ENCODE measurements around the gene ENTPD1. TPM values are rescaled to one million over a fixed set of nuclear protein-coding genes. Genes with fewer than 3 reads are reported as not detected.
"Not testable (repeated sequence)": the region's sequence is repeated elsewhere in the genome, so short reads cannot be mapped to it uniquely, and the experiment has no call there.

ENTPD1 gene
- total and polyA plus RNA-seq, 2 donors (not counting 1 experiment from before 2014, with no cell fraction given) = 0.47 to 3.3 TPM

DNA sequence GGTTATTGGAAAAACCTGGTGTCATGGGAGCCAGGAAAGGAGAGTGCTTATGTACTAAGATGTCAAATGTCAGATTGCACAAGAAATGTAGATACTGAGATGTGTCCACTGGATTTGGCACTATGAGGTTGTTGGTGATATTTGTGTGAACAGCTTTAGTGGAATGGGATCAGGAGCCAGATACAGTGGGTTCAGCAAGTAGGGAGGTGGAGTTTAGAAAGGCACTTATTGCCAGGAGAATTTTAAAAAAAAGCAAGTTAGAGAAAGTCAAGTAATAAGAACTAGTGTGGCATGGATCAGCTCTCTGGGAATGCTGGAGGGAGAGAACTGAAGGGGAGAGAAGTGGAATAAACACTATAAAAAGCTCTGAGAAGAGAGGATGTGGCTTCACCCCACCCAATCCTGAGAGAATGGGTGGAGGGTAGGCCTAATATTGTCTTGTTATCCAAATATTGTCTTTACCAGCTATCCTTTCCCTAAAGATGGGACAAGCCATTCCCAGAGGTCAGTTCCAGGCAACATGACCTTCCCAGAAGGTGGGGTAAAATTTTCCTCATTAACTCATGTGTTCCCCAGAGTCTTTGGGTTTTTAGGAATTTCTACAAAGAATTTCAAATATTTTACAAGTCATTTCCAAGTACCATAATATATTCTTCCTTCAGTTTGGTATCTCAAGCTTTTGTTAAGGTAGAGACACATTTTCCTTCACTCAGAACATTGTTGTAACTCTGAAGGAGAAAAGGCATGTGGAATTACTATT is 42.3 kb downstream of the ENTPD1 start:
- H3K9me3 ChIP-seq (ENCODE audit: control insufficient read depth, insufficient read depth, low read depth, low read length) = no peaks in the 10 kb centered on the region
- no peak overlapping the region for H3K4me3 ChIP-seq (replicated peaks in 1 of 4; ENCODE audit: control extremely low read depth in 1 of 4, insufficient read depth in 1 of 4, low read depth in 3 of 4, low read length in 4 of 4)
- H3K79me2 ChIP-seq (ENCODE audit: control insufficient read depth, insufficient read depth, low read length) = no peaks in the 10 kb centered on the region
- H2AFZ ChIP-seq (ENCODE audit: low read length) = no peak overlapping the region
- H3K27me3 ChIP-seq (ENCODE audit: control insufficient read depth, insufficient read depth, low read length) = no peaks in the 10 kb centered on the region
- no peak overlapping the region for H3K9ac ChIP-seq (ENCODE audit: insufficient read depth, low read length)
- no peak overlapping the region for H3K4me2 ChIP-seq (ENCODE audit: extremely low read depth, insufficient read depth, low read length)
- H3K36me3 ChIP-seq (ENCODE audit: control insufficient read depth, insufficient read depth, low read length) = no peaks in the 10 kb centered on the region
- H3K4me1 ChIP-seq (ENCODE audit: control insufficient read depth, extremely low read depth, insufficient read depth, low read length) = no peaks in the 10 kb centered on the region
- H4K20me1 ChIP-seq (ENCODE audit: control insufficient read depth, extremely low read depth, insufficient read depth, low read length) = no peaks in the 10 kb centered on the region
- no peak for TF ChIP-seq EZH2 (IDR thresholded peaks at IDR 0.05; ENCODE audit: low read length, missing control alignments)
- TF ChIP-seq, protein P1, sequence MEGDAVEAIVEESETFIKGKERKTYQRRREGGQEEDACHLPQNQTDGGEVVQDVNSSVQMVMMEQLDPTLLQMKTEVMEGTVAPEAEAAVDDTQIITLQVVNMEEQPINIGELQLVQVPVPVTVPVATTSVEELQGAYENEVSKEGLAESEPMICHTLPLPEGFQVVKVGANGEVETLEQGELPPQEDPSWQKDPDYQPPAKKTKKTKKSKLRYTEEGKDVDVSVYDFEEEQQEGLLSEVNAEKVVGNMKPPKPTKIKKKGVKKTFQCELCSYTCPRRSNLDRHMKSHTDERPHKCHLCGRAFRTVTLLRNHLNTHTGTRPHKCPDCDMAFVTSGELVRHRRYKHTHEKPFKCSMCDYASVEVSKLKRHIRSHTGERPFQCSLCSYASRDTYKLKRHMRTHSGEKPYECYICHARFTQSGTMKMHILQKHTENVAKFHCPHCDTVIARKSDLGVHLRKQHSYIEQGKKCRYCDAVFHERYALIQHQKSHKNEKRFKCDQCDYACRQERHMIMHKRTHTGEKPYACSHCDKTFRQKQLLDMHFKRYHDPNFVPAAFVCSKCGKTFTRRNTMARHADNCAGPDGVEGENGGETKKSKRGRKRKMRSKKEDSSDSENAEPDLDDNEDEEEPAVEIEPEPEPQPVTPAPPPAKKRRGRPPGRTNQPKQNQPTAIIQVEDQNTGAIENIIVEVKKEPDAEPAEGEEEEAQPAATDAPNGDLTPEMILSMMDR (conservative IDR thresholded peaks at IDR 0.05 in 1 of 2, IDR thresholded peaks at IDR 0.05 in 1 of 2; ENCODE audit: low read depth in 1 of 2, low read length in 2 of 2) = no peak
- no peak overlapping the region for H3K27ac ChIP-seq (ENCODE audit: insufficient read depth, low read length)
- DNase-seq (ENCODE audit: low read depth in 2 of 2) = no peak

DNA sequence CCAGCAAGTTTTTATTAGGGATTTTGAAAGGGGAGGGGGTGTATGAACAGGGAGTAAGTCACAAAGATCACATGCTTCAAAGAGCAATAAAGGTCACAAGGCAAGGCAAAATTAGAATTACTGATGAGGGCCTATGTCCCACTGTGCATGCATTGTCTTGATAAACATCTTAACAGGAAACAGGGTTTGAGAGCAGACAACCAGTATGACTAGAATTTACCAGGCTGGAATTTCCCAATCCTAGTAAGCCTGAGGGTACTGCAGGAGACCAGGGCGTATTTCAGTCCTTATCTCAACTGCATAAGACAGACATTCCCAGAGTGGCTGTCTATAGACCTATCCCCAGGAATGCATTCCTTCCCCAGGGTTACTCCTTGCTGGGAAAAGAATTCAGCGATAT is 44.3 kb downstream of the ENTPD1 start:
- not testable (repeated sequence) for H3K9ac ChIP-seq (ENCODE audit: insufficient read depth, low read length); H3K79me2 ChIP-seq (ENCODE audit: control insufficient read depth, insufficient read depth, low read length); H3K9me3 ChIP-seq (ENCODE audit: control insufficient read depth, insufficient read depth, low read depth, low read length); H3K4me3 ChIP-seq (replicated peaks in 1 of 4; ENCODE audit: control extremely low read depth in 1 of 4, insufficient read depth in 1 of 4, low read depth in 3 of 4, low read length in 4 of 4); H3K27me3 ChIP-seq (ENCODE audit: control insufficient read depth, insufficient read depth, low read length); H3K4me2 ChIP-seq (ENCODE audit: extremely low read depth, insufficient read depth, low read length); H3K27ac ChIP-seq (ENCODE audit: insufficient read depth, low read length); H2AFZ ChIP-seq (ENCODE audit: low read length); DNase-seq (ENCODE audit: low read depth in 2 of 2); H3K36me3 ChIP-seq (ENCODE audit: control insufficient read depth, insufficient read depth, low read length); H3K4me1 ChIP-seq (ENCODE audit: control insufficient read depth, extremely low read depth, insufficient read depth, low read length); H4K20me1 ChIP-seq (ENCODE audit: control insufficient read depth, extremely low read depth, insufficient read depth, low read length)

DNA sequence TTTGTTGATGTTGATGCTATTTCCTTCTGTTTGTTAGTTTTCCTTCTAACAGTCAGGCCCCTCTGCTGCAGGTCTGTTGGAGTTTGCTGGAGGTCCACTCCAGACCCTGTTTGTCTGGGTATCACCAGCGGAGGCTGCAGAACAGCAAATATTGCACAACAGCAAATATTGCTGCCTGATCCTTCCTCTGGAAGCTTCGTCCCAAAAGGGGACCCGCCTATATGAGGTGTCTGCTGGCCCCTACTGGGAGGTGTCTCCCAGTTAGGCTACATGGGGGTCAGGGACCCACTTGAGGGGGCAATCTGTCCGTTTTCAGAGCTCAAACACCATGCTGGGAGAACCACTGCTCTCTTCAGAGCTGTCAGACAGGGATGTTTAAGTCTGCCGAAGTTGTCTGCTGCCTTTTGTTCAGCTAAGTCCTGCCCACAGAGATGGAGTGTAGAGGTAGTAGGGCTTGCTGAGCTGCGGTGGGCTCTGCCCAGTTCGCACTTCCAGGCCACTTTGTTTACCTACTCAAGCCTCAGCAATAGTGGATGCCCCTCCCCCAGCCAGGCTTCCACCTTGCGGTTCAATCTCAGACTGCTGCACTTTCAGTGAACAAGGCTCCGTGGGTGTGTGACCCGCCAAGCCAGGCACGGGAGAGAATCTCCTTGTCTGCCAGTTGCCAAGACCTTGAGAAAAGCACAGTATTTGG is 50.9 kb downstream of the ENTPD1 start:
- H3K36me3 ChIP-seq (ENCODE audit: control insufficient read depth, insufficient read depth, low read length); H2AFZ ChIP-seq (ENCODE audit: low read length); H3K4me1 ChIP-seq (ENCODE audit: control insufficient read depth, extremely low read depth, insufficient read depth, low read length); H3K9me3 ChIP-seq (ENCODE audit: control insufficient read depth, insufficient read depth, low read depth, low read length); DNase-seq (ENCODE audit: low read depth in 2 of 2); H3K79me2 ChIP-seq (ENCODE audit: control insufficient read depth, insufficient read depth, low read length); H3K27me3 ChIP-seq (ENCODE audit: control insufficient read depth, insufficient read depth, low read length); H3K9ac ChIP-seq (ENCODE audit: insufficient read depth, low read length); H3K4me3 ChIP-seq (replicated peaks in 1 of 4; ENCODE audit: control extremely low read depth in 1 of 4, insufficient read depth in 1 of 4, low read depth in 3 of 4, low read length in 4 of 4); H3K4me2 ChIP-seq (ENCODE audit: extremely low read depth, insufficient read depth, low read length); H4K20me1 ChIP-seq (ENCODE audit: control insufficient read depth, extremely low read depth, insufficient read depth, low read length); H3K27ac ChIP-seq (ENCODE audit: insufficient read depth, low read length): not testable (repeated sequence)

DNA sequence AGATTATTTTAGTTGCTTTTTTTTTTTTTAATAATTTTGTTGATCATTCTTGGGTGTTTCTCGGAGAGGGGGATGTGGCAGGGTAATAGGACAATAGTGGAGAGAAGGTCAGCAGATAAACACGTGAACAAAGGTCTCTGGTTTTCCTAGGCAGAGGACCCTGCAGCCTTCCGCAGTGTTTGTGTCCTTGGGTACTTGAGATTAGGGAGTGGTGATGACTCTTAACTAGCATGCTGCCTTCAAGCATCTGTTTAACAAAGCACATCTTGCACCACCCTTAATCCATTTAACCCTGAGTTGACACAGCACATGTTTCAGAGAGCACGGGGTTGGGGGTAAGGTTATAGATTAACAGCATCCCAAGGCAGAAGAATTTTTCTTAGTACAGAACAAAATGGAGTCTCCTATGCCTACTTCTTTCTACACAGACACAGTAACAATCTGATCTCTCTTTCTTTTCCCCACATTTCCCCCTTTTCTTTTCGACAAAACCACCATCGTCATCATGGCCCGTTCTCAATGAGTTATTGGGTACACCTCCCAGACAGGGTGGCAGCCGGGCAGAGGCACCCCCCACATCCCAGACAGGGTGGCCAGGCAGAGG is 52.8 kb downstream of the ENTPD1 start:
- H3K4me2 ChIP-seq (ENCODE audit: extremely low read depth, insufficient read depth, low read length); H3K9me3 ChIP-seq (ENCODE audit: control insufficient read depth, insufficient read depth, low read depth, low read length); H3K4me3 ChIP-seq (replicated peaks in 1 of 4; ENCODE audit: control extremely low read depth in 1 of 4, insufficient read depth in 1 of 4, low read depth in 3 of 4, low read length in 4 of 4); H2AFZ ChIP-seq (ENCODE audit: low read length); H4K20me1 ChIP-seq (ENCODE audit: control insufficient read depth, extremely low read depth, insufficient read depth, low read length); H3K36me3 ChIP-seq (ENCODE audit: control insufficient read depth, insufficient read depth, low read length); H3K27me3 ChIP-seq (ENCODE audit: control insufficient read depth, insufficient read depth, low read length); H3K4me1 ChIP-seq (ENCODE audit: control insufficient read depth, extremely low read depth, insufficient read depth, low read length); H3K79me2 ChIP-seq (ENCODE audit: control insufficient read depth, insufficient read depth, low read length); H3K27ac ChIP-seq (ENCODE audit: insufficient read depth, low read length); DNase-seq (ENCODE audit: low read depth in 2 of 2); H3K9ac ChIP-seq (ENCODE audit: insufficient read depth, low read length): not testable (repeated sequence)

Data from fibroblast of lung (primary cell).